Peyer's patch (tissue), 4 donors: ENCODE measurements around the gene ZFHX3.

Experiments
- POLR2A ChIP-seq, 2 donors: fragments of 450-650 bp; IDR thresholded peaks; one replicate each; pipeline ENCODE4 v1.5.1; 2017; ENCODE audit warnings: antibody characterized with exemption in 2 of 2, mild to moderate bottlenecking in 2 of 2, moderate library complexity in 2 of 2
- TF ChIP-seq, protein P1 (sequence below), 6 experiments: fragments of 450-650 bp in 4 of 6; fragments of 200-600 bp in 2 of 6; sonication (generic) in 1 of 6; IDR thresholded peaks; one replicate each; pipeline ENCODE4 v1.5.1; 2017 to 2019; ENCODE audit warnings: antibody characterized with exemption in 6 of 6, mild to moderate bottlenecking in 3 of 6, moderate library complexity in 1 of 6

DNA sequence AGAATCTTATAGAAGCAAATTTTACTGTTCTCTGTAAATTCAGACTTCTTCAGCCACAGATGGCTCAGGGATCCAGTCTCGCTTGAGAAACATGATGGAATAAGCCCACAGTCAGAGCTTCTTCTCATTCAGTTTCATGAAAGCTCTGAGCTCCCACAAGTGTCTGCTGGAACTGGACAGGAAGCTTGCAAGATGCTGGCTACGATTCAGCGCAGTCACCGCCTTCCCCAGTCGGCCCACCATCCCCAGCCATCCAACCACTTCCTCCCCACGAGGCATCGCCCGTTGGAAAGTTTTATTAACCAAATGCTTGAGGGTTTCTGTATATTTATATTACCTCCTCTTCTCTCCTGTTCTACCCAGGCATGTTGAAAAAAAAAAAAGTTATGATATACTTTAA is 171.7 kb downstream of the ZFHX3 start:
- TF ChIP-seq, protein P1, sequence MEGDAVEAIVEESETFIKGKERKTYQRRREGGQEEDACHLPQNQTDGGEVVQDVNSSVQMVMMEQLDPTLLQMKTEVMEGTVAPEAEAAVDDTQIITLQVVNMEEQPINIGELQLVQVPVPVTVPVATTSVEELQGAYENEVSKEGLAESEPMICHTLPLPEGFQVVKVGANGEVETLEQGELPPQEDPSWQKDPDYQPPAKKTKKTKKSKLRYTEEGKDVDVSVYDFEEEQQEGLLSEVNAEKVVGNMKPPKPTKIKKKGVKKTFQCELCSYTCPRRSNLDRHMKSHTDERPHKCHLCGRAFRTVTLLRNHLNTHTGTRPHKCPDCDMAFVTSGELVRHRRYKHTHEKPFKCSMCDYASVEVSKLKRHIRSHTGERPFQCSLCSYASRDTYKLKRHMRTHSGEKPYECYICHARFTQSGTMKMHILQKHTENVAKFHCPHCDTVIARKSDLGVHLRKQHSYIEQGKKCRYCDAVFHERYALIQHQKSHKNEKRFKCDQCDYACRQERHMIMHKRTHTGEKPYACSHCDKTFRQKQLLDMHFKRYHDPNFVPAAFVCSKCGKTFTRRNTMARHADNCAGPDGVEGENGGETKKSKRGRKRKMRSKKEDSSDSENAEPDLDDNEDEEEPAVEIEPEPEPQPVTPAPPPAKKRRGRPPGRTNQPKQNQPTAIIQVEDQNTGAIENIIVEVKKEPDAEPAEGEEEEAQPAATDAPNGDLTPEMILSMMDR (IDR thresholded peaks at IDR 0.05), result no peak
- TF ChIP-seq POLR2A (IDR thresholded peaks at IDR 0.05), result no peak
